GM23338 (cell line): ENCODE measurements around the gene THAP8.

Source experiments
- EZH2 ChIP-seq: fragments of 200-600 bp; sonication (generic); IDR thresholded peaks from one replicate; pipeline ENCODE4 v1.8.0; 2017; ENCODE audit warnings: antibody characterized with exemption, mild to moderate bottlenecking, low read depth; ENCODE audit not compliant: unreplicated experiment
- POLR2AphosphoS5 ChIP-seq: IDR thresholded peaks from 2 replicates; pipeline ENCODE4 v1.6.1; 2016; ENCODE audit warnings: antibody characterized with exemption, low read depth
- ZNF114 ChIP-seq: fragments of 250-450 bp; sonication (Bioruptor Pico); IDR thresholded peaks from 2 replicates; pipeline ENCODE4 v1.5.0; 2020; ENCODE audit warnings: mild to moderate bottlenecking, moderate library complexity
- TF ChIP-seq, protein P1 (sequence below), 2 experiments: fragments of 200-600 bp in 1 of 2; sonication (generic) in 1 of 2; conservative IDR thresholded peaks; 2 replicates each; pipeline versions ENCODE4 v1.5.1 to v1.6.1; 2016 to 2017; ENCODE audit warnings: antibody characterized with exemption in 2 of 2, low read depth in 2 of 2, mild to moderate bottlenecking in 2 of 2, moderate library complexity in 1 of 2

DNA sequence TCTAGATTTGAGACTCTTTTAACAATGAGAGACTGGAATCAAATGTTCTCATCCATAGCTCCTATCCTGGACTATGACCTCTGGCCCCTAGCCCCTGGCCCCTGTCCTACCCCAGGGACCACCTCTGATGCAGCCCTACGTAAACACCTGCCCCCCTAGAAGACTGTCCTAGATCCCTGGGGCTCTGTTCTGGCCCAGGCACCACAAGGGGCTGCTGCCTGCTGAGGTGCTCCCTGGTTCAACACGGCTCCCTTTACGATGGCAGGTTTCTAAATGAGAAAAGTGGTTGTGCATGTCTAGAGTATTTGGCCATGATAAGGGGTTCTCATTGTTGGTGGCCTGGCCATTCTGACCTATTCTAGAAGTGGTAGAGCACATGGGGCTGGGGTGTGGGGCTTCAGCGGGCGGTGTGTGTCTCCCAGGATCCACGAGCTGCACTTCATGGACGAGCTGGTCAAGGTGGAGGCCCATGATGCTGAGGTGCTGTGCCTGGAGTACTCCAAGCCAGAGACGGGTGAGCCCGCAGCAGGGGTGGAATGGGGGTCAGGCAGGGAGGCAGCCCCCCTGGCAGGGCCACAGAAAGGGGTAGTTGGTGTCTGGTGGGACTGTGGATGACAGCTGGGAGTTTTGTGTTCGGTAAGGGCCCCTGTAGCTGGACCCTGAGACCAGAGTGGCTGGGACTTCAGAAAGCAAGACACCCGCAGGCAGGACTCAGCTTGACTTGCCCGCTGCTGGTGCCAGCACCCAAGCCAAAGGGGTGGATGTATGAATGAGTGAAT, 30.3 kb upstream of the THAP8 start:
- TF ChIP-seq, protein P1, sequence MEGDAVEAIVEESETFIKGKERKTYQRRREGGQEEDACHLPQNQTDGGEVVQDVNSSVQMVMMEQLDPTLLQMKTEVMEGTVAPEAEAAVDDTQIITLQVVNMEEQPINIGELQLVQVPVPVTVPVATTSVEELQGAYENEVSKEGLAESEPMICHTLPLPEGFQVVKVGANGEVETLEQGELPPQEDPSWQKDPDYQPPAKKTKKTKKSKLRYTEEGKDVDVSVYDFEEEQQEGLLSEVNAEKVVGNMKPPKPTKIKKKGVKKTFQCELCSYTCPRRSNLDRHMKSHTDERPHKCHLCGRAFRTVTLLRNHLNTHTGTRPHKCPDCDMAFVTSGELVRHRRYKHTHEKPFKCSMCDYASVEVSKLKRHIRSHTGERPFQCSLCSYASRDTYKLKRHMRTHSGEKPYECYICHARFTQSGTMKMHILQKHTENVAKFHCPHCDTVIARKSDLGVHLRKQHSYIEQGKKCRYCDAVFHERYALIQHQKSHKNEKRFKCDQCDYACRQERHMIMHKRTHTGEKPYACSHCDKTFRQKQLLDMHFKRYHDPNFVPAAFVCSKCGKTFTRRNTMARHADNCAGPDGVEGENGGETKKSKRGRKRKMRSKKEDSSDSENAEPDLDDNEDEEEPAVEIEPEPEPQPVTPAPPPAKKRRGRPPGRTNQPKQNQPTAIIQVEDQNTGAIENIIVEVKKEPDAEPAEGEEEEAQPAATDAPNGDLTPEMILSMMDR (conservative IDR thresholded peaks at IDR 0.05; ENCODE audit: low read depth in 2 of 2): no peak
- TF ChIP-seq ZNF114 (CRISPR knock-in tag) (no peak), EZH2 (no peak), POLR2AphosphoS5 (no peak)
